HL-60 (cell line): ENCODE data around the gene AKT3.

Source experiments
- GABPA ChIP-seq: IDR thresholded peaks from 2 replicates; pipeline ENCODE4 v1.6.1; 2012; ENCODE audit warnings: low read depth
- POLR2AphosphoS5 ChIP-seq: IDR thresholded peaks from 2 replicates; pipeline ENCODE4 v1.6.1; 2012; ENCODE audit warnings: low read depth
- TF ChIP-seq, protein P1 (sequence below): IDR thresholded peaks from one replicate; pipeline ENCODE4 v1.5.1; 2011; ENCODE audit warnings: low read length, control low read depth, inconsistent platforms; ENCODE audit not compliant: insufficient read depth
- TF ChIP-seq, protein P2 (sequence below): IDR thresholded peaks from 2 replicates; pipeline ENCODE4 v1.6.1; 2012; ENCODE audit warnings: low read depth; ENCODE audit not compliant: insufficient replicate concordance

DNA sequence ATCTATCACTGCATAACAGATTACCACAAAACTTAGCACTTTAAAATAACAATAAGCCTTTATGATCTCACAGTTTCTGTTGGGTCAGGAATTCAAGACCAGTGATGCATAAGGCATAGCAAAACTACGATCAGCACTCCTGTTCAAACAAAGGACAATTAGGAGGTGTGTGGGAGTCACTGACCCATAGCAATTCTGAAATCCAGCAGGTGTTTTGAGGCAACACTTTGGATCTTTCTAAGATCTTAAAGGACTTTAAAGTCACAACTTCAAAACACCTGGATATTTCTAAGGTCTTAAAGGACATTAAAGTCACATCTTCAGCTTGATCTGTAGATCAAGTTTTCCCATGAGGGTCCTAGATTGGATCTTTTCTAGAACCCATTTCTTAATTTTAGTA lies 35.3 kb downstream of the AKT3 start:
- TF ChIP-seq, protein P1, sequence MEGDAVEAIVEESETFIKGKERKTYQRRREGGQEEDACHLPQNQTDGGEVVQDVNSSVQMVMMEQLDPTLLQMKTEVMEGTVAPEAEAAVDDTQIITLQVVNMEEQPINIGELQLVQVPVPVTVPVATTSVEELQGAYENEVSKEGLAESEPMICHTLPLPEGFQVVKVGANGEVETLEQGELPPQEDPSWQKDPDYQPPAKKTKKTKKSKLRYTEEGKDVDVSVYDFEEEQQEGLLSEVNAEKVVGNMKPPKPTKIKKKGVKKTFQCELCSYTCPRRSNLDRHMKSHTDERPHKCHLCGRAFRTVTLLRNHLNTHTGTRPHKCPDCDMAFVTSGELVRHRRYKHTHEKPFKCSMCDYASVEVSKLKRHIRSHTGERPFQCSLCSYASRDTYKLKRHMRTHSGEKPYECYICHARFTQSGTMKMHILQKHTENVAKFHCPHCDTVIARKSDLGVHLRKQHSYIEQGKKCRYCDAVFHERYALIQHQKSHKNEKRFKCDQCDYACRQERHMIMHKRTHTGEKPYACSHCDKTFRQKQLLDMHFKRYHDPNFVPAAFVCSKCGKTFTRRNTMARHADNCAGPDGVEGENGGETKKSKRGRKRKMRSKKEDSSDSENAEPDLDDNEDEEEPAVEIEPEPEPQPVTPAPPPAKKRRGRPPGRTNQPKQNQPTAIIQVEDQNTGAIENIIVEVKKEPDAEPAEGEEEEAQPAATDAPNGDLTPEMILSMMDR, result no peak
- TF ChIP-seq POLR2AphosphoS5 (no peak), GABPA (no peak)
- TF ChIP-seq, protein P2, sequence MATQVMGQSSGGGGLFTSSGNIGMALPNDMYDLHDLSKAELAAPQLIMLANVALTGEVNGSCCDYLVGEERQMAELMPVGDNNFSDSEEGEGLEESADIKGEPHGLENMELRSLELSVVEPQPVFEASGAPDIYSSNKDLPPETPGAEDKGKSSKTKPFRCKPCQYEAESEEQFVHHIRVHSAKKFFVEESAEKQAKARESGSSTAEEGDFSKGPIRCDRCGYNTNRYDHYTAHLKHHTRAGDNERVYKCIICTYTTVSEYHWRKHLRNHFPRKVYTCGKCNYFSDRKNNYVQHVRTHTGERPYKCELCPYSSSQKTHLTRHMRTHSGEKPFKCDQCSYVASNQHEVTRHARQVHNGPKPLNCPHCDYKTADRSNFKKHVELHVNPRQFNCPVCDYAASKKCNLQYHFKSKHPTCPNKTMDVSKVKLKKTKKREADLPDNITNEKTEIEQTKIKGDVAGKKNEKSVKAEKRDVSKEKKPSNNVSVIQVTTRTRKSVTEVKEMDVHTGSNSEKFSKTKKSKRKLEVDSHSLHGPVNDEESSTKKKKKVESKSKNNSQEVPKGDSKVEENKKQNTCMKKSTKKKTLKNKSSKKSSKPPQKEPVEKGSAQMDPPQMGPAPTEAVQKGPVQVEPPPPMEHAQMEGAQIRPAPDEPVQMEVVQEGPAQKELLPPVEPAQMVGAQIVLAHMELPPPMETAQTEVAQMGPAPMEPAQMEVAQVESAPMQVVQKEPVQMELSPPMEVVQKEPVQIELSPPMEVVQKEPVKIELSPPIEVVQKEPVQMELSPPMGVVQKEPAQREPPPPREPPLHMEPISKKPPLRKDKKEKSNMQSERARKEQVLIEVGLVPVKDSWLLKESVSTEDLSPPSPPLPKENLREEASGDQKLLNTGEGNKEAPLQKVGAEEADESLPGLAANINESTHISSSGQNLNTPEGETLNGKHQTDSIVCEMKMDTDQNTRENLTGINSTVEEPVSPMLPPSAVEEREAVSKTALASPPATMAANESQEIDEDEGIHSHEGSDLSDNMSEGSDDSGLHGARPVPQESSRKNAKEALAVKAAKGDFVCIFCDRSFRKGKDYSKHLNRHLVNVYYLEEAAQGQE, result no peak
